HepG2 (cell line): ENCODE measurements around the gene RER1. TPM values are rescaled to one million over a fixed set of nuclear protein-coding genes. Genes with fewer than 3 reads are reported as not detected.
A peak's percentile ranks its signal among the peaks of the same experiment; 100 is the strongest.

Source experiments
- CCAR2 ChIP-seq: fragments of 200-400 bp; formaldehyde crosslinking; optimal IDR thresholded peaks from 2 replicates; pipeline ENCODE3; 2018; ENCODE audit warnings: low read depth, mild to moderate bottlenecking, low read length, moderate library complexity
- DR1 ChIP-seq: sonication (generic); formaldehyde crosslinking; IDR thresholded peaks from 2 replicates; pipeline ENCODE4 v1.8.0; 2021; ENCODE audit warnings: mild to moderate bottlenecking, missing genetic modification reagents, inconsistent platforms
- PITX1 ChIP-seq: sonication (generic); formaldehyde crosslinking; IDR thresholded peaks from 2 replicates; pipeline ENCODE4 v1.5.1; 2020; ENCODE audit warnings: mild to moderate bottlenecking, missing genetic modification reagents
- POLR2AphosphoS5 ChIP-seq: IDR thresholded peaks from 2 replicates; pipeline ENCODE4 v1.6.1; 2012; ENCODE audit warnings: low read depth, low read length
- POLR2G ChIP-seq: fragments of 200-400 bp; formaldehyde crosslinking; IDR thresholded peaks from 2 replicates; pipeline ENCODE4 v1.6.1; 2018; ENCODE audit warnings: mild to moderate bottlenecking, low read depth, low read length, moderate library complexity
- SMAD1 ChIP-seq: sonication (generic); formaldehyde crosslinking; IDR thresholded peaks from 2 replicates; pipeline ENCODE4 v1.4.0; 2020; ENCODE audit warnings: missing genetic modification reagents, low read depth, mild to moderate bottlenecking, borderline replicate concordance
- ZFAT ChIP-seq: sonication (generic); formaldehyde crosslinking; conservative IDR thresholded peaks from 2 replicates; pipeline ENCODE4 v1.8.1; 2023; ENCODE audit warnings: missing genetic modification reagents, inconsistent platforms
- ZNF546 ChIP-seq: sonication (generic); formaldehyde crosslinking; conservative IDR thresholded peaks from 2 replicates; pipeline ENCODE4 v1.8.1; 2023; ENCODE audit warnings: mild to moderate bottlenecking, missing genetic modification reagents
- polyA plus RNA-seq, 8 experiments: library from polyadenylated mRNA; depleted of rRNA in 3 of 8; stranded (reverse) in 7 of 8; unstranded in 1 of 8; fragments of >200 nt; fragmentation: Illumina TruSeq in 4 of 8; extraction: Trizol in 4 of 8; gene quantifications; 2 replicates each; pipeline versions ENCODE4 v1.2.1 to v1.2.3, GENCODE V29; 2011 to 2016; ENCODE audit warnings: low read depth in 4 of 8, missing spikeins in 1 of 8, mixed read lengths in 1 of 8; ENCODE audit not compliant: insufficient read depth in 1 of 8
- total RNA-seq, 5 experiments: library from RNA; depleted of rRNA; stranded (reverse); fragments of >200 nt; fragmentation: Illumina TruSeq; extraction: Trizol; gene quantifications; 2 replicates each; pipeline ENCODE4 v1.2.3, GENCODE V29; 2016; ENCODE audit warnings: low read depth in 1 of 5
- TF ChIP-seq, protein P1 (sequence below): sonication (generic); formaldehyde crosslinking; IDR thresholded peaks from 2 replicates; pipeline ENCODE4 v1.4.0; 2020; ENCODE audit warnings: missing genetic modification reagents
- TF ChIP-seq, protein P2 (sequence below): sonication (generic); formaldehyde crosslinking; IDR thresholded peaks from 2 replicates; pipeline ENCODE4 v1.5.0; 2020; ENCODE audit warnings: missing genetic modification reagents

RER1 gene
- total and polyA plus RNA-seq, 2 of the 13 experiments (the other 11 are each of a cell fraction or from before 2014, with no cell fraction given), result 128 to 164 TPM

DNA sequence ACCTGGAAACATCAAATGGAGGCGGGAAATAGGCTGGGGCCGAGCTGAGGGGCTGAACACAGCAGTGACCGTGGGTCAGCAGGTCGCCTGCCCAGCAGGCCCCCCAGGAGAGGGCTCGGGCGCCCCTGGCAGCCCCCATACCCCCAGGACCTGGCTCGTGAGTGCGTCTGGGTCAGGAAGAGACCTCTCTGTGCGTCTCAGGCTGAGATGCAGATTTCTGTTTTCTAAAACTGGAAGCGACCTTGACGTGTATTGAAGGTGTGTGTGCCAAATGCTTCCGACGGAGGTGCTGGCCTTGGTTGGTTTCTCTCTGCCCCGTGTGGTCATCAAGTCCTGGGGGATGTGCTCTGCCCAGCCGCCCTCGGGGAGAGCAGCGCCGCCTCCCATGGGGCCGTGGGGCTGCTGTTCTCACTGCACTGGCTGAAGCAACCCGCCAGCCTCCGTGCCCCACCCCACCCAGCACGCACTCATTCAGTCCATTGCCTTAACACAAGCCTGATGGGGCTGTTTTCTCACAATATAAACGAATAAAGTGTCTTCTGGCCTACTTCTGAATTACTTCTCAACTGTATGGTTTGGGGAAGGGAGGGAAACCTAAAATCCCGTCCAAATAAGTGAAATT is 13.4 kb downstream of the RER1 start (continued):
- TF ChIP-seq POLR2AphosphoS5, result peak; percentile 29; the same call in 1 of the 2 replicates
- no peak for TF ChIP-seq PITX1
- no peak for TF ChIP-seq DR1 (CRISPR knock-in tag)
- TF ChIP-seq POLR2G, result 0 out of 2 replicates have a peak, but pooled peaks have one; percentile 6
- no peak for TF ChIP-seq SMAD1 (CRISPR knock-in tag)
- TF ChIP-seq CCAR2, result no peak
- TF ChIP-seq, protein P1, sequence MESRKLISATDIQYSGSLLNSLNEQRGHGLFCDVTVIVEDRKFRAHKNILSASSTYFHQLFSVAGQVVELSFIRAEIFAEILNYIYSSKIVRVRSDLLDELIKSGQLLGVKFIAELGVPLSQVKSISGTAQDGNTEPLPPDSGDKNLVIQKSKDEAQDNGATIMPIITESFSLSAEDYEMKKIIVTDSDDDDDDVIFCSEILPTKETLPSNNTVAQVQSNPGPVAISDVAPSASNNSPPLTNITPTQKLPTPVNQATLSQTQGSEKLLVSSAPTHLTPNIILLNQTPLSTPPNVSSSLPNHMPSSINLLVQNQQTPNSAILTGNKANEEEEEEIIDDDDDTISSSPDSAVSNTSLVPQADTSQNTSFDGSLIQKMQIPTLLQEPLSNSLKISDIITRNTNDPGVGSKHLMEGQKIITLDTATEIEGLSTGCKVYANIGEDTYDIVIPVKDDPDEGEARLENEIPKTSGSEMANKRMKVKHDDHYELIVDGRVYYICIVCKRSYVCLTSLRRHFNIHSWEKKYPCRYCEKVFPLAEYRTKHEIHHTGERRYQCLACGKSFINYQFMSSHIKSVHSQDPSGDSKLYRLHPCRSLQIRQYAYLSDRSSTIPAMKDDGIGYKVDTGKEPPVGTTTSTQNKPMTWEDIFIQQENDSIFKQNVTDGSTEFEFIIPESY (CRISPR knock-in tag), result 0 out of 2 replicates have a peak, but pooled peaks have one; percentile 19
- TF ChIP-seq ZFAT, result no peak
- TF ChIP-seq, protein P2, sequence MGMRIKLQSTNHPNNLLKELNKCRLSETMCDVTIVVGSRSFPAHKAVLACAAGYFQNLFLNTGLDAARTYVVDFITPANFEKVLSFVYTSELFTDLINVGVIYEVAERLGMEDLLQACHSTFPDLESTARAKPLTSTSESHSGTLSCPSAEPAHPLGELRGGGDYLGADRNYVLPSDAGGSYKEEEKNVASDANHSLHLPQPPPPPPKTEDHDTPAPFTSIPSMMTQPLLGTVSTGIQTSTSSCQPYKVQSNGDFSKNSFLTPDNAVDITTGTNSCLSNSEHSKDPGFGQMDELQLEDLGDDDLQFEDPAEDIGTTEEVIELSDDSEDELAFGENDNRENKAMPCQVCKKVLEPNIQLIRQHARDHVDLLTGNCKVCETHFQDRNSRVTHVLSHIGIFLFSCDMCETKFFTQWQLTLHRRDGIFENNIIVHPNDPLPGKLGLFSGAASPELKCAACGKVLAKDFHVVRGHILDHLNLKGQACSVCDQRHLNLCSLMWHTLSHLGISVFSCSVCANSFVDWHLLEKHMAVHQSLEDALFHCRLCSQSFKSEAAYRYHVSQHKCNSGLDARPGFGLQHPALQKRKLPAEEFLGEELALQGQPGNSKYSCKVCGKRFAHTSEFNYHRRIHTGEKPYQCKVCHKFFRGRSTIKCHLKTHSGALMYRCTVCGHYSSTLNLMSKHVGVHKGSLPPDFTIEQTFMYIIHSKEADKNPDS (CRISPR knock-in tag), result no peak
- TF ChIP-seq ZNF546 (CRISPR knock-in tag), result no peak
